Testis (tissue), 2 donors: ENCODE results near the gene C10orf67.

ENCODE experiments used
- POLR2A ChIP-seq: fragments of 450-650 bp; IDR thresholded peaks from one replicate; pipeline ENCODE4 v1.6.1; 2017; ENCODE audit warnings: antibody characterized with exemption, mild to moderate bottlenecking, moderate library complexity
- TF ChIP-seq, protein P1 (sequence below), 3 experiments: fragments of 450-650 bp in 2 of 3; fragments of 200-600 bp in 1 of 3; sonication (generic) in 1 of 3; IDR thresholded peaks; one replicate each; pipeline ENCODE4 v1.5.1; 2016 to 2019; ENCODE audit warnings: antibody characterized with exemption in 3 of 3, mild to moderate bottlenecking in 2 of 3, moderate library complexity in 1 of 3

DNA sequence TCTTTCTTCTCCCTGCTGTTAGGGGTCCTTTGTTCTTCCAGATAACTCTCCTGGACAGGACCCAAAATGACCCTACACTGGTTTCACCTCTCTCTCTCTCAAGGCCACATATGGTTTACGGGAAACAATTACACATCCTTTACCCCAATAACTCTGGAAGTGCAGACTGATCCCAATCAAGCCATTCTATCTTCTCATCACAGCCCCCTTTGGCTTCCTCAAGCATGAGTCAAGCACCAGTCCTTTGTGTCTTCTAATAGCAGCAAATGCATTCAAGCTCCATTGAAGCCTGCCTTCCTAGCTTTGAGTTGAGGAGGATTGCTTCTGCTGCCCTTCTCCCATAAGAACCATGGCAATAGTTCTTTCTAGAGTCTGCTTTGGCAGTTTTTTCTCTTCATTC lies 20.2 kb downstream of the C10orf67 start:
- TF ChIP-seq, protein P1, sequence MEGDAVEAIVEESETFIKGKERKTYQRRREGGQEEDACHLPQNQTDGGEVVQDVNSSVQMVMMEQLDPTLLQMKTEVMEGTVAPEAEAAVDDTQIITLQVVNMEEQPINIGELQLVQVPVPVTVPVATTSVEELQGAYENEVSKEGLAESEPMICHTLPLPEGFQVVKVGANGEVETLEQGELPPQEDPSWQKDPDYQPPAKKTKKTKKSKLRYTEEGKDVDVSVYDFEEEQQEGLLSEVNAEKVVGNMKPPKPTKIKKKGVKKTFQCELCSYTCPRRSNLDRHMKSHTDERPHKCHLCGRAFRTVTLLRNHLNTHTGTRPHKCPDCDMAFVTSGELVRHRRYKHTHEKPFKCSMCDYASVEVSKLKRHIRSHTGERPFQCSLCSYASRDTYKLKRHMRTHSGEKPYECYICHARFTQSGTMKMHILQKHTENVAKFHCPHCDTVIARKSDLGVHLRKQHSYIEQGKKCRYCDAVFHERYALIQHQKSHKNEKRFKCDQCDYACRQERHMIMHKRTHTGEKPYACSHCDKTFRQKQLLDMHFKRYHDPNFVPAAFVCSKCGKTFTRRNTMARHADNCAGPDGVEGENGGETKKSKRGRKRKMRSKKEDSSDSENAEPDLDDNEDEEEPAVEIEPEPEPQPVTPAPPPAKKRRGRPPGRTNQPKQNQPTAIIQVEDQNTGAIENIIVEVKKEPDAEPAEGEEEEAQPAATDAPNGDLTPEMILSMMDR (IDR thresholded peaks at IDR 0.05), result no peak
- TF ChIP-seq POLR2A, result no peak
